AG04449 (cell line): ENCODE data around the gene PRDM2.
"Not testable (repeated sequence)": the region's sequence is repeated elsewhere in the genome, so short reads cannot be mapped to it uniquely, and the experiment has no call there.

ENCODE experiments used
- CTCF ChIA-PET: fragments of 350-600 bp; formaldehyde crosslinking; extraction: SDS; loops from one replicate; lab custom pipeline; 2021; ENCODE audit warnings: antibody characterized with exemption; lab: Yijun Ruan, JAX
- POLR2A ChIA-PET: fragments of 400-600, 350-600 bp; formaldehyde crosslinking; extraction: SDS; loops from one replicate; lab custom pipeline; 2020; ENCODE audit warnings: antibody characterized with exemption, inconsistent platforms; lab: Yijun Ruan, JAX
- DNase-seq: peaks from one replicate; pipeline ENCODE4 v3.0.0-alpha.2; 2010; ENCODE audit warnings: low read depth, low spot score
- H3K4me3 ChIP-seq: 2 replicates; pipeline ENCODE4 v1.5.1; 2011; ENCODE audit warnings: low read depth, mild to moderate bottlenecking, control low read depth, low read length
- TF ChIP-seq, protein P1 (sequence below): IDR thresholded peaks from one replicate; pipeline ENCODE4 v1.5.1; 2011; ENCODE audit warnings: mild to moderate bottlenecking, moderate library complexity, low read length, control low read depth, inconsistent platforms; ENCODE audit not compliant: insufficient read depth; ENCODE audit errors: missing control alignments

The PRDM2 gene

DNA sequence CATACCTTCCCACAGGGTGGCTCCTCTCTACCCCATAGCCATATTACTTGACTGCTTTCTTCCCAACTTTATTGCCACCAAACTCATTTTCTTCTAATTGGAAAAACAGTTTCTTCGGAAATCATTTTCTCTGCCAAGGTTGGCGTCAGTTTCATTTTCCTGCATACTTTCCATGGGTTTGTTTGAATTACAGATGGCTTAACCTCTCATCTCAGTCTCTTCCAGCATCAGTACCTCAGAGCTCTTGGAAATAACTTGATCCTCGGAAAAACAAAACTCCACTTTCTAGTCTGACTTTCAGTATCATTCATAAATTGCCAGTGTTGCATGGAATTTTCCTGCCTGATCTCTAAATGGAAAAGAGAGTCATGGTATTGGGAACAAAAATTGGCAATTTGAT lies 20.3 kb upstream of the PRDM2 start:
- no peak overlapping the region for H3K4me3 ChIP-seq
- CTCF ChIA-PET = interaction anchor here (0.7 to 4.2 kb wide), 2 partner anchors 14 to 113 kb away, joined by 3 to 21 read pairs; no protein-coding TSS in a partner anchor
- POLR2A ChIA-PET = no interaction called here
- no peak for DNase-seq
- TF ChIP-seq, protein P1, sequence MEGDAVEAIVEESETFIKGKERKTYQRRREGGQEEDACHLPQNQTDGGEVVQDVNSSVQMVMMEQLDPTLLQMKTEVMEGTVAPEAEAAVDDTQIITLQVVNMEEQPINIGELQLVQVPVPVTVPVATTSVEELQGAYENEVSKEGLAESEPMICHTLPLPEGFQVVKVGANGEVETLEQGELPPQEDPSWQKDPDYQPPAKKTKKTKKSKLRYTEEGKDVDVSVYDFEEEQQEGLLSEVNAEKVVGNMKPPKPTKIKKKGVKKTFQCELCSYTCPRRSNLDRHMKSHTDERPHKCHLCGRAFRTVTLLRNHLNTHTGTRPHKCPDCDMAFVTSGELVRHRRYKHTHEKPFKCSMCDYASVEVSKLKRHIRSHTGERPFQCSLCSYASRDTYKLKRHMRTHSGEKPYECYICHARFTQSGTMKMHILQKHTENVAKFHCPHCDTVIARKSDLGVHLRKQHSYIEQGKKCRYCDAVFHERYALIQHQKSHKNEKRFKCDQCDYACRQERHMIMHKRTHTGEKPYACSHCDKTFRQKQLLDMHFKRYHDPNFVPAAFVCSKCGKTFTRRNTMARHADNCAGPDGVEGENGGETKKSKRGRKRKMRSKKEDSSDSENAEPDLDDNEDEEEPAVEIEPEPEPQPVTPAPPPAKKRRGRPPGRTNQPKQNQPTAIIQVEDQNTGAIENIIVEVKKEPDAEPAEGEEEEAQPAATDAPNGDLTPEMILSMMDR = no peak

DNA sequence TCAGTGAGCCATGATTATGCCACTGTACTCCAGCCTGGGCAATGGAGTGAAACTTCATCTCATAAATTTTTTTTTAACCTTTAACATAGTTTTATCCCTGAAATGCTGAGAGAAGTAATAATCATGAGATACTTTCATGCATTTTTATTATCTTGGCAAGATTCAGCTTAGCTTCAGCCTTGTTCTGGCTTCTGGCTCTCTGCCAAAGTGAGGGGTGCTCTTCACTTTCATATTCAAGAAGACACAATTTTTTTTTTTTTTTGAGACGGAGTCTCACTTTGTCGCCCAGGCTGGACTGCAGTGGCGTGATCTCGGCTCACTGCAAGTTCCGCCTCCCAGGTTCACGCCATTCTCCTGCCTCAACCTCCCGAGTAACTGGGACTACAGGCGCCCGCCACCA lies 19.4 kb upstream of the PRDM2 start:
- CTCF ChIA-PET = interaction anchor here (4.2 kb wide), 1 partner anchor 15 kb away, joined by 21 read pairs; no protein-coding TSS in a partner anchor
- DNase-seq, H3K4me3 ChIP-seq, POLR2A ChIA-PET: not testable (repeated sequence)

DNA sequence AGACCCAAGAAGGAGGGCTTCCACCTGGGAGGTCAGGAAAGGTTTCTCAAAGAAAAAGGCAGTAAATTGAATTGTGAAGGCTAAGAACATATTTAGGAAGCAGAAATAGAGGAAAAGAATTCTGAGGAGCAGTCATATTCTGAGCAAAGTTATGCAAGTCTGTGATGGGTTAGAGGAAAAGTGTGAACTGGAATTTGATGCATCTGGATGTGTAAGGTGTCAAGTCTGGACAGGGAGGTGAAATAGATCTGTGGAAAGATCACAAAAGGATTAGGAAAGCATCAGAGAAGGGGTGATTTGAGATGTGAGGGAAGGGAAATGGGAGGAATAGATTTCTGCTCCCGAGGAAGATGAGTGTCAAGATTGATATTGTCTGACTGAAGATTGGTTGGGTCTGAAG lies 18.1 kb upstream of the PRDM2 start:
- CTCF ChIA-PET = no interaction called here
- POLR2A ChIA-PET = no interaction called here
- no peak overlapping the region for H3K4me3 ChIP-seq
- TF ChIP-seq, protein P1 = no peak
- DNase-seq = no peak

DNA sequence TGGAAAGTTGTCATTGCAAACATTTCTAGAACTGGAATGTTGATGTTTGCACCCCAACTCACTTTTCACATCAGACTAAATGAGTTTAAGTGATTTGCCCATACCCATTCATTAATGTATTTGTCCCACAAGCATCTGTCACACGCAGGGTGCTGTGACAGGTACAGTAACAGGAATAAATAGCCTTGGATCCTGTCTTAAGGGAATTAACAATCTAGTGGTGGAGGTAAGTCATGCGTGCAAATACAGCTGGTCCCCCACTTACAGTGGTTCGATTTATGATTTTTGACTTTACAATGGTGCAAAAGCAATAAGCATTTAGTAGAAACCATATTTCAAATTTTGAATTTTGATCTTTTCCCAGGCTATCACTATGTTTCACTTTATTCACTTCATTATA lies 17.5 kb upstream of the PRDM2 start:
- ChIA-PET POLR2A (no interaction called here), CTCF (no interaction called here)
- no peak overlapping the region for H3K4me3 ChIP-seq
- TF ChIP-seq, protein P1 = no peak
- no peak for DNase-seq

DNA sequence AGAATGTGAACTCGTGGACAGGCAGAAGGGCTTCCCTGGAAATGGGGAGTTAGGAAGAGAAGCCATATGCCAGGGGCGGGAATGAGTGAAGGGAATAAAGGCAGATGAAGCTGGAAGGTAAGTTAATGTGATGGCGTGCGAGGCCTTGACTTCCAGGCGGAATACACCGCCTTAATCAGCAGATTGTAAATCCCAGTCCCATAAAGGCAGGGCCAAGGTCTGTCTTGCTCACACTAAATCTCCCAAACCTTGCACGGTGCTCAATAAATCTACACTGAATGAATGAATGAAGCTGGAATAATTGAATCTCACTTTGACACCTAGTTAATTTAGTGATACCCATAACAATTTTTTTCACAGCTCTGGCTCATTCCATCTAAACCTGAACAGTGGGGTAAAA lies 16.8 kb upstream of the PRDM2 start:
- POLR2A ChIA-PET = no interaction called here
- H3K4me3 ChIP-seq = no peak overlapping the region
- CTCF ChIA-PET = no interaction called here
- DNase-seq = no peak
- TF ChIP-seq, protein P1 = no peak

DNA sequence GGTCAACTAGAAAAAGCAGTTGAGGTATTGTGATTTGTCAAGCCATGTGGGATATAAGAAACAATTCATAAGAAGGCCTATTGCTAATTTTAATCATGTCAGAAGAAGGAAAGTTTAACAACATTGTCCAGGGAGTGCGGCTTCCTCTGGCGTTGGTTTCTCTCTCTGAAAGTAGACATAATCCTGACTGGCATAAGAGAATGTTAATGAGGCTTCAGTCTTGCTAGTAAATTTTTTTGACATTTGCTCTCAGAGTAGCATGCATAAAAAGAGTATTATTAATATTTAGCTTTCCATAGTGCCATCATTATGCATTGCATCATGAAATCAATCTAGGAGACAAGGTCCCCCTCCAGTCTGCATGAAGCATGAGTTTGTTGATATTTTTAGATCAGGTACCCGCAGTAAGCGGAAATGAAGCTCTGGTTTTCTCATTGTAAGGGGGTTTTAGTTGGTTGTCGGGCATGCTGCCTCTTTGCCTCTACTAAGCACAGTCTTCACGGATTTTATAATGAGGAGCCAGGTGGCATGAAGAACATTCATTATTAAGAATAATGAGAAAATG lies 12.8 kb upstream of the PRDM2 start:
- TF ChIP-seq, protein P1 = no peak
- ChIA-PET POLR2A (no interaction called here), CTCF (no interaction called here)
- no peak for DNase-seq
- no peak overlapping the region for H3K4me3 ChIP-seq

DNA sequence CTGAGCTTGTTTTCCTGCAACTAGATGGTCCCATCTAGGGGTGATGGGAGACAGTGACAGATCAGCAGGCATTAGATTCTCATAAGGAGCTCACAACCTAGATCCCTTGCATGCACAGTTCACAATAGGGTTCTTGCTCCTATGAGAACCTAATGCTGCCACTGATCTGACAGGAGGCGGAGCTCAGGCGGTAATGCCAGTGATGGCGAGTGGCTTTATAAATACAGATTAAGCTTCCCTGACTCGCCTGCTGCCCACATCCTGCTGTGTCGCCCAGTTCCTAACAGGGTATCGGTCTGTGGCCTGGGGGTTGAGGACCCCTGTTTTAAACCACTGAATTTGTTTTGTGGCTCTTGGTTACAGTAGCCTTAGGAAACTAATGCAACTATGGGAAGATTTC lies 6.9 kb upstream of the PRDM2 start:
- DNase-seq, H3K4me3 ChIP-seq, POLR2A ChIA-PET: not testable (repeated sequence)
- CTCF ChIA-PET = interaction anchor here (1.4 kb wide), 1 partner anchor 14 kb away, joined by 4 read pairs; no protein-coding TSS in a partner anchor
